ENCODE data around the gene SMNDC1.

Gene SMNDC1

DNA sequence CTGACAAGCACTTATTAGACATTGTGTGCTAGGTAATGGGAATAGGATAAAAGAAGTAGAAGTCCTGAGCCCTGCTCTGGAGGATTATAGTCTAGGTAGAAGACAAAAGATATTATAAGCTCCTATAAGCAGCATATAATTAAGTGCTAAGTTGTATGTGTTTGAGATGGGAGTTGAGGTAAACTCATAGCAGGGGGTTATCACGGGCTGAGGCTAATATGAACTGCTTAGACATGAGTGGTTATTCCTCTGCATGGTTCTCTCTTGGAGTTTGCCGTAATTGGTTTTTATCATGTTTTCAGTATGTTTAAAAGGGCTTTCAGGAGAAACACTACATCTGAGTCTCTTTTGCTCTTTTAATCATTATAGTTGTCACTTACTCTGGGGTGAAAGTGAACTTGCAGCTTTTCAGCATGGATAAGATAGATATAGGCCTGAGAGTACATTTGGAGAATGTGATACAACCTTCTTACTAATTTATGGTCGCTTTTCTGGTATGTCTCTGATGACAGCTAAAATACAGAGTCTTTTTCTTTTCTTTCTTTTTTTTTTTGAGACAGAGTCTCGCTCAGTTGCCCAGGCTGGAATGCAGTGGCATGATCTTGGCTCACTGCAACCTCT lies 39.0 kb downstream of the SMNDC1 start:
- ATAC-seq (ENCODE audit: insufficient read depth, low read depth) = no peak
- no peak for DNase-seq
- no peaks in the 10 kb centered on the region for H3K4me1 ChIP-seq (ENCODE audit: insufficient read depth, low read length)
- H3K79me2 ChIP-seq (ENCODE audit: insufficient read depth, low read length) = no peaks in the 10 kb centered on the region
- no peak overlapping the region for H3K27ac ChIP-seq (ENCODE audit: low read length)
- H2AFZ ChIP-seq (ENCODE audit: low read depth, low read length) = no peak overlapping the region
- H3K27me3 ChIP-seq (ENCODE audit: insufficient read depth, low read length, poor library complexity) = no peaks in the 10 kb centered on the region
- no peaks in the 10 kb centered on the region for H3K9me3 ChIP-seq (ENCODE audit: insufficient read depth, low read length, severe bottlenecking)
- no peaks in the 10 kb centered on the region for H3K36me3 ChIP-seq (ENCODE audit: insufficient read depth, low read length)
- no peak overlapping the region for H3K9ac ChIP-seq (ENCODE audit: low read depth, low read length)
- H3K4me2 ChIP-seq (ENCODE audit: insufficient read depth, low read length) = no peak overlapping the region
- H3K4me3 ChIP-seq (ENCODE audit: low read depth in 1 of 2, low read length in 2 of 2) = no peak overlapping the region
- TF ChIP-seq, protein P1, sequence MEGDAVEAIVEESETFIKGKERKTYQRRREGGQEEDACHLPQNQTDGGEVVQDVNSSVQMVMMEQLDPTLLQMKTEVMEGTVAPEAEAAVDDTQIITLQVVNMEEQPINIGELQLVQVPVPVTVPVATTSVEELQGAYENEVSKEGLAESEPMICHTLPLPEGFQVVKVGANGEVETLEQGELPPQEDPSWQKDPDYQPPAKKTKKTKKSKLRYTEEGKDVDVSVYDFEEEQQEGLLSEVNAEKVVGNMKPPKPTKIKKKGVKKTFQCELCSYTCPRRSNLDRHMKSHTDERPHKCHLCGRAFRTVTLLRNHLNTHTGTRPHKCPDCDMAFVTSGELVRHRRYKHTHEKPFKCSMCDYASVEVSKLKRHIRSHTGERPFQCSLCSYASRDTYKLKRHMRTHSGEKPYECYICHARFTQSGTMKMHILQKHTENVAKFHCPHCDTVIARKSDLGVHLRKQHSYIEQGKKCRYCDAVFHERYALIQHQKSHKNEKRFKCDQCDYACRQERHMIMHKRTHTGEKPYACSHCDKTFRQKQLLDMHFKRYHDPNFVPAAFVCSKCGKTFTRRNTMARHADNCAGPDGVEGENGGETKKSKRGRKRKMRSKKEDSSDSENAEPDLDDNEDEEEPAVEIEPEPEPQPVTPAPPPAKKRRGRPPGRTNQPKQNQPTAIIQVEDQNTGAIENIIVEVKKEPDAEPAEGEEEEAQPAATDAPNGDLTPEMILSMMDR (IDR thresholded peaks at IDR 0.05; ENCODE audit: borderline replicate concordance, extremely low read depth, low read length, poor library complexity, severe bottlenecking) = no peak
- no peak for TF ChIP-seq EZH2 (IDR thresholded peaks at IDR 0.05; ENCODE audit: borderline replicate concordance, low read depth, low read length, severe bottlenecking)
- no peaks in the 10 kb centered on the region for H4K20me1 ChIP-seq (ENCODE audit: insufficient read depth, low read length)

DNA sequence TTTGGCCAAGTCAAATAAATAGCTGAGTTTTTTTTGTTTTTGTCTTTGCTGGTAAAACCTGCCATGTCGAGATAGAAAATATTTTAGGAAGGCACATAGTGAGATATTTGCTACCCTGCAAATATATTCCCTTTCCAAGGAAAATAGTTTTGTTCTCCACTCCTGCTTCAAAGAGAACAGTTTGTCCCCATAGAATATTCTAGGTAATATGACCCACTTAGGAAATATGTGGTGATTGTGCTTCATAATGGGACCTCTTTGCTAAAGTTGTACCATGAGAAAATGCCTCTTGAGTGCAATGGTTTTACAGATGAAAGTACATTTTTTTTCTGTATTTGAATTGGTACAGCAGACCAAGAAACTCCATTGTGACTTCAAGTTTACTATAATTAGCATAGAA lies 41.6 kb downstream of the SMNDC1 start:
- Histone ChIP-seq H3K9me3 (ENCODE audit: insufficient read depth, low read length, severe bottlenecking) (no peaks in the 10 kb centered on the region), H3K4me2 (ENCODE audit: insufficient read depth, low read length) (no peak overlapping the region), H3K79me2 (ENCODE audit: insufficient read depth, low read length) (no peaks in the 10 kb centered on the region), H3K27me3 (ENCODE audit: insufficient read depth, low read length, poor library complexity) (no peaks in the 10 kb centered on the region), H3K9ac (ENCODE audit: low read depth, low read length) (no peak overlapping the region), H4K20me1 (ENCODE audit: insufficient read depth, low read length) (no peaks in the 10 kb centered on the region), H3K4me3 (ENCODE audit: low read depth in 1 of 2, low read length in 2 of 2) (no peak overlapping the region), H3K36me3 (ENCODE audit: insufficient read depth, low read length) (no peaks in the 10 kb centered on the region), H3K27ac (ENCODE audit: low read length) (no peak overlapping the region), H3K4me1 (ENCODE audit: insufficient read depth, low read length) (no peaks in the 10 kb centered on the region), H2AFZ (ENCODE audit: low read depth, low read length) (no peak overlapping the region)
- TF ChIP-seq, protein P1 (IDR thresholded peaks at IDR 0.05; ENCODE audit: borderline replicate concordance, extremely low read depth, low read length, poor library complexity, severe bottlenecking) = no peak
- TF ChIP-seq EZH2 (IDR thresholded peaks at IDR 0.05; ENCODE audit: borderline replicate concordance, low read depth, low read length, severe bottlenecking) = no peak
- ATAC-seq (ENCODE audit: insufficient read depth, low read depth) (no peak), DNase-seq (no peak)

DNA sequence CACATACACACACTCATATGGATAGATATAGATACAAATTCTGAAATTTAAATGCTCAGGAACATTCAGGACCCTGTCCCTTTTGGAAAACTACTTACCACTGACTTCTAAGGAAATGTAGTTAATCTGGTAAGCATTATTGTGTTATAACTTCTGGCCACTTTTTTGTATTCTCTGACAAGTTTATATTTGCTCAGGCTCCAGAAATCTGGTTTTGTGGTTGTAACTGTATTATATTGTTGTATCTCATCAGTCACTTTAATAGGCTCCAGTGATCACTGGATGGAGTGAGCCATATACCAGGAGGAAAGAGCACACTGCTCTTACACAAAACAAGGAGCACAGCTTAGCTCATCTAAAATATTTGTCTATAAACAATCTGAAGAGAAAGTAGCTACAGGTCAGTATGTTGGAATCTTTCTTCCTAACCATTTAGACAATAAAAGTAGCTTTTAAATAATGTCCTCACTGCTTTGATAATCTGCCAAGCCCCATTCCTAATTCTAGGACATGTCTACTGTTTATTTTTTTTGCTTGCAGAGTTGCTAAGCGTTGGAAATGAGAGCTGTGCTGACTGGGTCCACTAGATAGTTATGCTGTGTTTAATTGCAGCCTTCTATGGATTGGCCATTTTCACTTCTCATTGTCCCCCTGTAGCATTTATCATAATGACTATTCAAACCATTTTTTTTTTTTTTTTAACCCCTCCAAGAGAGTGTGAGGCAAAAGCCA lies 43.8 kb downstream of the SMNDC1 start:
- DNase-seq (no peak), ATAC-seq (ENCODE audit: insufficient read depth, low read depth) (no peak)
- Histone ChIP-seq H3K79me2 (ENCODE audit: insufficient read depth, low read length) (no peaks in the 10 kb centered on the region), H4K20me1 (ENCODE audit: insufficient read depth, low read length) (no peaks in the 10 kb centered on the region), H3K9ac (ENCODE audit: low read depth, low read length) (no peak overlapping the region), H3K4me3 (ENCODE audit: low read depth in 1 of 2, low read length in 2 of 2) (no peak overlapping the region), H3K4me1 (ENCODE audit: insufficient read depth, low read length) (no peaks in the 10 kb centered on the region), H2AFZ (ENCODE audit: low read depth, low read length) (no peak overlapping the region), H3K4me2 (ENCODE audit: insufficient read depth, low read length) (no peak overlapping the region), H3K36me3 (ENCODE audit: insufficient read depth, low read length) (no peaks in the 10 kb centered on the region), H3K27me3 (ENCODE audit: insufficient read depth, low read length, poor library complexity) (no peaks in the 10 kb centered on the region), H3K27ac (ENCODE audit: low read length) (no peak overlapping the region), H3K9me3 (ENCODE audit: insufficient read depth, low read length, severe bottlenecking) (peaks cover 2% of the 10 kb centered on the region)
- no peak for TF ChIP-seq EZH2 (IDR thresholded peaks at IDR 0.05; ENCODE audit: borderline replicate concordance, low read depth, low read length, severe bottlenecking)
- TF ChIP-seq, protein P1 (IDR thresholded peaks at IDR 0.05; ENCODE audit: borderline replicate concordance, extremely low read depth, low read length, poor library complexity, severe bottlenecking) = no peak
